OCI-LY1 (cell line): ENCODE results near the gene FHIT.

Experiments used
- EZH2 ChIP-seq: fragments of 200-600 bp; sonication (generic), shearing (Covaris generic); IDR thresholded peaks from 2 replicates; pipeline ENCODE4 v1.8.0; 2017; ENCODE audit warnings: borderline replicate concordance, mixed run types, mild to moderate bottlenecking, antibody characterized with exemption, low read length, moderate library complexity, mixed read lengths
- TF ChIP-seq, protein P1 (sequence below): fragments of 200-600 bp; sonication (generic), shearing (Covaris generic); IDR thresholded peaks from 2 replicates; pipeline ENCODE4 v1.5.1; 2017; ENCODE audit warnings: mild to moderate bottlenecking, antibody characterized with exemption, low read length, moderate library complexity, mixed read lengths

DNA sequence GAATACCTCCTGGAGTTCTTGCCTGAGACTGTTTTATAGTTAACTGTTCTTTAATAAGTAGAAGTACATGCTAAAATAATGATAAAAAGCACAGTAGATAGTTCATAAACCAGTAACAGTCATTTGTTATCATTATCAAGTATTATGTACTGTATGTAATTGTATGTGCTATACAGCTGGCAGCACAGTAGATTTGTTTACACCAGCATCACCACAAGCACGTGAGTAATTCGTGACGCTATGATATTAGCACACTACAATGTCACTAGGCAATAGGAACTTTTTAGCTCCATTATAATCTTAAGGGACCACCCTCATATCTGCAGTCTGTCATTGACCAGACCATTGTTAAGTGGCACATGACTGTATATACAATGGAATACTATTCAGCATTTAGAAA, 534.7 kb downstream of the FHIT start:
- TF ChIP-seq, protein P1, sequence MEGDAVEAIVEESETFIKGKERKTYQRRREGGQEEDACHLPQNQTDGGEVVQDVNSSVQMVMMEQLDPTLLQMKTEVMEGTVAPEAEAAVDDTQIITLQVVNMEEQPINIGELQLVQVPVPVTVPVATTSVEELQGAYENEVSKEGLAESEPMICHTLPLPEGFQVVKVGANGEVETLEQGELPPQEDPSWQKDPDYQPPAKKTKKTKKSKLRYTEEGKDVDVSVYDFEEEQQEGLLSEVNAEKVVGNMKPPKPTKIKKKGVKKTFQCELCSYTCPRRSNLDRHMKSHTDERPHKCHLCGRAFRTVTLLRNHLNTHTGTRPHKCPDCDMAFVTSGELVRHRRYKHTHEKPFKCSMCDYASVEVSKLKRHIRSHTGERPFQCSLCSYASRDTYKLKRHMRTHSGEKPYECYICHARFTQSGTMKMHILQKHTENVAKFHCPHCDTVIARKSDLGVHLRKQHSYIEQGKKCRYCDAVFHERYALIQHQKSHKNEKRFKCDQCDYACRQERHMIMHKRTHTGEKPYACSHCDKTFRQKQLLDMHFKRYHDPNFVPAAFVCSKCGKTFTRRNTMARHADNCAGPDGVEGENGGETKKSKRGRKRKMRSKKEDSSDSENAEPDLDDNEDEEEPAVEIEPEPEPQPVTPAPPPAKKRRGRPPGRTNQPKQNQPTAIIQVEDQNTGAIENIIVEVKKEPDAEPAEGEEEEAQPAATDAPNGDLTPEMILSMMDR: no peak
- no peak for TF ChIP-seq EZH2
